Sigmoid colon (tissue), 4 donors: Measurements from ENCODE around the gene OGN.

Source experiments
- CTCF ChIP-seq, 4 experiments: fragments of 450-650 bp in 3 of 4; fragments of 200-600 bp in 1 of 4; IDR thresholded peaks; one replicate each; pipeline ENCODE4 v1.5.1; 2016 to 2019; ENCODE audit warnings: antibody characterized with exemption in 4 of 4, mild to moderate bottlenecking in 3 of 4, moderate library complexity in 2 of 4
- EP300 ChIP-seq, 4 donors: sonication (generic); formaldehyde crosslinking; IDR thresholded peaks; one replicate each; pipeline ENCODE4 v1.6.1; 2017; ENCODE audit warnings: antibody characterized with exemption in 4 of 4
- POLR2A ChIP-seq, 2 donors: fragments of 450-650 bp; IDR thresholded peaks; one replicate each; pipeline ENCODE4 v1.6.1; 2016; ENCODE audit warnings: antibody characterized with exemption in 2 of 2, mild to moderate bottlenecking in 2 of 2, moderate library complexity in 2 of 2

GRCh38 chr9:92426501-92427145 lies 22.2 kb upstream of the OGN start:
- TF ChIP-seq CTCF (IDR thresholded peaks at IDR 0.05) (no peak), POLR2A (IDR thresholded peaks at IDR 0.05) (no peak), EP300 (IDR thresholded peaks at IDR 0.05) (no peak)
